ENCODE data around the gene USP3. TPM values are rescaled to one million over a fixed set of nuclear protein-coding genes. Genes with fewer than 3 reads are reported as not detected.

USP3 gene
- total and polyA plus RNA-seq, 2 donors (not counting 1 experiment from before 2014, with no cell fraction given), result 43.4 to 152 TPM

DNA sequence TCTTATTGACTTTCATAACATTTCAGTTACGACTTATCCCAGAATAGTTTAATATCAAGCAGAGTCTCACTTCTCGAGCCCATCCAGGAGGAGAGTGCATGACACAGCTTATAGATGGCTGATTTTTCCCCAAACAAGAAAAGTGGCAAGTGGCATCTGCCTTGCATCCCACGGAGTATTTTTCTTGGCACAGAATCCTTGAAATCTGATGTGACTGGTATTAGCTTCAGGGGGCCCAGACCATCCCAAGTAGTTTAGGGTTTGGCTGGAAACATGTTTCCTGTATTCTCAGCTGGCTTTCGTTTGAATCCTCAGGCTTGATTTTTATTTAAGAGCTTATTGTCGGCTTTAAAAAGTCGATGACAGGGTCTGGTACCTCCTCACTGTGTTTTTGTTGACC, 72.0 kb downstream of the USP3 start:
- no peak overlapping the region for H3K4me2 ChIP-seq (replicated peaks; ENCODE audit: low read depth, low read length, poor library complexity, severe bottlenecking)
- H3K9ac ChIP-seq (ENCODE audit: low read length), result no peak overlapping the region
- no peak overlapping the region for H3K27ac ChIP-seq (ENCODE audit: low read length in 2 of 2)
- ChIA-PET CTCF (interaction anchor here (1.9 kb wide), 1 partner anchor 110 kb away, joined by 6 read pairs; no protein-coding TSS in a partner anchor), POLR2A (interaction anchor here (0.7 kb wide), 1 partner anchor 528 kb away, joined by 6 read pairs; no protein-coding TSS in a partner anchor)
- H3K9me3 ChIP-seq (ENCODE audit: control extremely low read depth in 1 of 3, control insufficient read depth in 2 of 3, insufficient read depth in 1 of 3, low read length in 2 of 3), result no peaks in the 10 kb centered on the region
- H3K27me3 ChIP-seq (replicated peaks in 1 of 4; ENCODE audit: control extremely low read depth in 1 of 4, control insufficient read depth in 3 of 4, insufficient read depth in 4 of 4, low read length in 3 of 4), result no peaks in the 10 kb centered on the region
- DNase-seq, result no peak
- H3K4me3 Mint-ChIP-seq, result no peak overlapping the region
- peaks cover 4% of the 10 kb centered on the region for H4K20me1 ChIP-seq (ENCODE audit: control insufficient read depth, insufficient read depth, low read length, poor library complexity, severe bottlenecking)
- H3K27ac Mint-ChIP-seq, result no peak overlapping the region
- peaks cover 4% of the 10 kb centered on the region for H3K79me2 ChIP-seq (ENCODE audit: control insufficient read depth, insufficient read depth, low read length)
- no peak for ATAC-seq (ENCODE audit: low read depth)
- H3K4me1 ChIP-seq (ENCODE audit: control insufficient read depth in 2 of 2, insufficient read depth in 2 of 2, low read length in 2 of 2), result peaks cover 0 to 5% of the 10 kb centered on the region in 2 donors
- H3K4me3 ChIP-seq (ENCODE audit: control extremely low read depth in 1 of 5, extremely low read depth in 1 of 5, insufficient read depth in 1 of 5, low read depth in 2 of 5, low read length in 4 of 5), result no peak overlapping the region
- 100% methylated on average over 5 of the region's 6 CpGs for WGBS (ENCODE audit: insufficient coverage)
- peaks cover 8% of the 10 kb centered on the region for H3K4me1 Mint-ChIP-seq
- no peak overlapping the region for H2AFZ ChIP-seq (ENCODE audit: insufficient read depth, low read depth, low read length, poor library complexity, severe bottlenecking)
- no peaks in the 10 kb centered on the region for H3K27me3 Mint-ChIP-seq
- intact Hi-C loops (cut with micrococcal nuclease), result no loop called here
- no peaks in the 10 kb centered on the region for H3K9me3 Mint-ChIP-seq (ENCODE audit: insufficient read depth)
- peaks cover 9 to 57% of the 10 kb centered on the region in 2 experiments for H3K36me3 ChIP-seq (replicated peaks in 1 of 2; ENCODE audit: control extremely low read depth in 1 of 2, control insufficient read depth in 1 of 2, extremely low read depth in 1 of 2, insufficient read depth in 2 of 2, low read length in 1 of 2)
- no peak for TF ChIP-seq CTCF (IDR thresholded peaks at IDR 0.05)
- TF ChIP-seq EZH2 (IDR thresholded peaks at IDR 0.05; ENCODE audit: borderline replicate concordance, insufficient read depth, low read depth, low read length, poor library complexity, severe bottlenecking), result no peak

DNA sequence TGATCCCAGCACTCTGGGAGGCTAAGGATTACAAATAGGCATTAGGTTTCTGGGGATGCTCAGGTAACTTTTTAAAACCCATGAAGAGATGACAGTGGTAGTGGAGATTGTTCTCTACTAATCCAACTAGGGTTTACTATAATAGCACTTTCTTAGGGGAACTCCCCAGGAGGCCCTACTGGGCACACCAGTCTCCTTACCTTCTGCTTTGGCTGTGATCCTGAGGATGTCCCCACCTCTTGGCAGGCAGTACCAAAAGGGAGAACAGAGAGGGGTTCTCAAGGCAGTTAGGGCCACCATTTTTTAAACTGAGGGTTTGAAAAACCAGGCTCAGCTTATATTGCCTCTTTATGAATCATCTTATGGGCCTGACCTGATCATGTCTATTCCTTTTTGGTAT, 77.8 kb downstream of the USP3 start:
- H3K4me3 Mint-ChIP-seq, result no peak overlapping the region
- Histone ChIP-seq H3K9me3 (ENCODE audit: control extremely low read depth in 1 of 3, control insufficient read depth in 2 of 3, insufficient read depth in 1 of 3, low read length in 2 of 3) (no peaks in the 10 kb centered on the region), H3K4me2 (replicated peaks; ENCODE audit: low read depth, low read length, poor library complexity, severe bottlenecking) (no peak overlapping the region), H3K4me1 (ENCODE audit: control insufficient read depth in 2 of 2, insufficient read depth in 2 of 2, low read length in 2 of 2) (peaks cover 6 to 9% of the 10 kb centered on the region in 2 donors), H3K9ac (ENCODE audit: low read length) (no peak overlapping the region), H3K4me3 (ENCODE audit: control extremely low read depth in 1 of 5, extremely low read depth in 1 of 5, insufficient read depth in 1 of 5, low read depth in 2 of 5, low read length in 4 of 5) (no peak overlapping the region), H3K36me3 (replicated peaks in 1 of 2; ENCODE audit: control extremely low read depth in 1 of 2, control insufficient read depth in 1 of 2, extremely low read depth in 1 of 2, insufficient read depth in 2 of 2, low read length in 1 of 2) (peaks cover 3 to 41% of the 10 kb centered on the region in 2 experiments), H4K20me1 (ENCODE audit: control insufficient read depth, insufficient read depth, low read length, poor library complexity, severe bottlenecking) (no peaks in the 10 kb centered on the region), H3K27me3 (replicated peaks in 1 of 4; ENCODE audit: control extremely low read depth in 1 of 4, control insufficient read depth in 3 of 4, insufficient read depth in 4 of 4, low read length in 3 of 4) (no peaks in the 10 kb centered on the region), H3K27ac (ENCODE audit: low read length in 2 of 2) (peak overlapping the region in 1 of 2 donors; percentile 69), H2AFZ (ENCODE audit: insufficient read depth, low read depth, low read length, poor library complexity, severe bottlenecking) (no peak overlapping the region), H3K79me2 (ENCODE audit: control insufficient read depth, insufficient read depth, low read length) (no peaks in the 10 kb centered on the region)
- no peaks in the 10 kb centered on the region for H3K27me3 Mint-ChIP-seq
- H3K9me3 Mint-ChIP-seq (ENCODE audit: insufficient read depth), result no peaks in the 10 kb centered on the region
- peaks cover 23% of the 10 kb centered on the region for H3K4me1 Mint-ChIP-seq
- peak overlapping the region; percentile 64 for H3K27ac Mint-ChIP-seq
- DNase-seq (no peak), ATAC-seq (ENCODE audit: low read depth) (no peak)
- CTCF ChIA-PET, result interaction anchor here (1.0 to 1.6 kb wide), 2 partner anchors 116 to 486 kb away, joined by 3 to 7 read pairs; no protein-coding TSS in a partner anchor
- POLR2A ChIA-PET, result no interaction called here
- intact Hi-C loops (cut with micrococcal nuclease), result no loop called here
- TF ChIP-seq CTCF (IDR thresholded peaks at IDR 0.05), result no peak
- no peak for TF ChIP-seq EZH2 (IDR thresholded peaks at IDR 0.05; ENCODE audit: borderline replicate concordance, insufficient read depth, low read depth, low read length, poor library complexity, severe bottlenecking)

All from B cell (primary cell).